Activated CD8-positive, alpha-beta T cell treated with anti-CD3 and anti-CD28 coated beads, Interleukin-2, amount 10 ng/mL, durations not matched to agents 7 days and 5 days (primary cell): ENCODE results near the gene CSTPP1. TPM values are rescaled to one million over a fixed set of nuclear protein-coding genes. Genes with fewer than 3 reads are reported as not detected.

Experiments
- ATAC-seq: fragments of 150-1000 bp; cut with Tn5 transposase; one replicate; pipeline ENCODE4 v1.10.0; 2021; ENCODE audit warnings: moderate library complexity
- CTCF ChIA-PET: fragments of 350-600 bp; sonication (Branson Sonifier 250); formaldehyde crosslinking; loops from one replicate; lab custom pipeline; 2021; ENCODE audit warnings: antibody characterized with exemption; lab: Charles Lee
- POLR2A ChIA-PET: fragments of 350-600 bp; sonication (Branson Sonifier 250); formaldehyde crosslinking; loops from one replicate; lab custom pipeline; 2021; ENCODE audit warnings: antibody characterized with exemption; lab: Charles Lee
- DNase-seq: peaks from one replicate; pipeline ENCODE4 v3.0.0-alpha.2; 2020
- H3K27ac Mint-ChIP-seq: one replicate; pipeline ENCODE4 v1.8.0; 2021; ENCODE audit warnings: mild to moderate bottlenecking, mixed read lengths
- H3K27me3 Mint-ChIP-seq: one replicate; pipeline ENCODE4 v1.8.0; 2021; ENCODE audit warnings: low read depth, mixed read lengths
- H3K36me3 Mint-ChIP-seq: one replicate; pipeline ENCODE4 v1.8.0; 2021; ENCODE audit warnings: low read depth, mixed read lengths
- H3K4me1 Mint-ChIP-seq: one replicate; pipeline ENCODE4 v1.8.0; 2021; ENCODE audit warnings: low read depth, mixed read lengths
- H3K4me3 Mint-ChIP-seq: one replicate; pipeline ENCODE4 v1.8.0; 2021; ENCODE audit warnings: mild to moderate bottlenecking, mixed read lengths
- H3K9me3 Mint-ChIP-seq: one replicate; pipeline ENCODE4 v1.8.0; 2022; ENCODE audit warnings: mixed read lengths; ENCODE audit not compliant: insufficient read depth
- total RNA-seq, 2 experiments: library from RNA; stranded (reverse); gene quantifications; one replicate each; pipeline ENCODE4 v1.2.3, GENCODE V29; 2021

The CSTPP1 gene
- total RNA-seq, 2 experiments from 2014 or later, result 15.6 to 15.8 TPM

GRCh38 chr11:47127213-47127612, 190.7 kb downstream of the CSTPP1 start:
- Mint-ChIP-seq H3K27me3 (no peaks in the 10 kb centered on the region), H3K4me3 (no peak overlapping the region), H3K9me3 (no peaks in the 10 kb centered on the region), H3K36me3 (no peaks in the 10 kb centered on the region), H3K4me1 (no peaks in the 10 kb centered on the region), H3K27ac (no peak overlapping the region)
- POLR2A ChIA-PET, result no interaction called here
- CTCF ChIA-PET, result no interaction called here
- ATAC-seq (no peak), DNase-seq (no peak)

GRCh38 chr11:47130543-47130942, 194.0 kb downstream of the CSTPP1 start:
- Mint-ChIP-seq H3K36me3 (no peaks in the 10 kb centered on the region), H3K4me3 (no peak overlapping the region), H3K27me3 (no peaks in the 10 kb centered on the region), H3K27ac (no peak overlapping the region), H3K9me3 (no peaks in the 10 kb centered on the region), H3K4me1 (no peaks in the 10 kb centered on the region)
- ChIA-PET CTCF (interaction anchor here (2.4 kb wide), 1 partner anchor 22 kb away, joined by 11 read pairs; no protein-coding TSS in a partner anchor), POLR2A (no interaction called here)
- ATAC-seq (no peak), DNase-seq (no peak)

GRCh38 chr11:47131136-47131535, 194.6 kb downstream of the CSTPP1 start:
- Mint-ChIP-seq H3K4me3 (no peak overlapping the region), H3K9me3 (no peaks in the 10 kb centered on the region), H3K27ac (no peak overlapping the region), H3K36me3 (no peaks in the 10 kb centered on the region), H3K27me3 (no peaks in the 10 kb centered on the region), H3K4me1 (no peaks in the 10 kb centered on the region)
- POLR2A ChIA-PET, result no interaction called here
- no peak for DNase-seq
- CTCF ChIA-PET, result interaction anchor here (1.5 to 2.4 kb wide), 2 partner anchors 21 to 168 kb away, joined by 3 to 11 read pairs; no protein-coding TSS in a partner anchor
- ATAC-seq, result no peak

DNA sequence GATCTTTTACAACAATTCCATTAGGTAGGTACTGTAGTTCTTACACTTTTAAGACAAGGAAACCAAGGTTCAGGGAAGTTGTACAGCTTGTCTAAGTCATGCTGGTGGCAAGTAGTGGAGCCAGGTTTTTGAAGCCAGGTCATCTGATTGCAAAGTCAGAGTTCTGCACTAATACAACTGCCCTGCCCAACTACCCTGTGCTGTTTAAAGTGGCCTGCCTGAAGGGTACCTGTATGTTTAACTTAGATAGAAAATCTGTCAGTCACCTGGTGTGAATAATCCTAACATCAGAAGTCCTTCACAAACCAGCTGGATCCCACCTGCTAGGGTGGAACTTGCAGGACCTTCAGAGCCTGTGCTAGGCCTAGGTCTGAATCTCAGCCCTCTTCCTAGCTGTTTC, 195.9 kb downstream of the CSTPP1 start:
- ChIA-PET POLR2A (no interaction called here), CTCF (interaction anchor here (1.5 to 2.4 kb wide), 2 partner anchors 20 to 170 kb away, joined by 3 to 11 read pairs; no protein-coding TSS in a partner anchor)
- Mint-ChIP-seq H3K4me1 (no peaks in the 10 kb centered on the region), H3K9me3 (no peaks in the 10 kb centered on the region), H3K4me3 (no peak overlapping the region), H3K27me3 (no peaks in the 10 kb centered on the region), H3K27ac (no peak overlapping the region), H3K36me3 (no peaks in the 10 kb centered on the region)
- ATAC-seq, result no peak
- DNase-seq, result no peak

GRCh38 chr11:47132981-47133380, 196.4 kb downstream of the CSTPP1 start:
- H3K4me3 Mint-ChIP-seq, result no peak overlapping the region
- no peaks in the 10 kb centered on the region for H3K4me1 Mint-ChIP-seq
- ATAC-seq, result no peak
- ChIA-PET POLR2A (no interaction called here), CTCF (interaction anchor here (2.4 kb wide), 1 partner anchor 19 kb away, joined by 11 read pairs; no protein-coding TSS in a partner anchor)
- H3K36me3 Mint-ChIP-seq, result peaks cover 2% of the 10 kb centered on the region
- H3K27ac Mint-ChIP-seq, result no peak overlapping the region
- no peak for DNase-seq
- H3K9me3 Mint-ChIP-seq, result no peaks in the 10 kb centered on the region
- H3K27me3 Mint-ChIP-seq, result no peaks in the 10 kb centered on the region

- peaks cover 5% of the 10 kb centered on the region for H3K4me1 Mint-ChIP-seq
- peaks cover 2% of the 10 kb centered on the region for H3K36me3 Mint-ChIP-seq
- no peak overlapping the region for H3K4me3 Mint-ChIP-seq
- ChIA-PET POLR2A (no interaction called here), CTCF (no interaction called here)
- H3K27me3 Mint-ChIP-seq, result no peaks in the 10 kb centered on the region
- DNase-seq, result no peak
- ATAC-seq, result no peak
- no peak overlapping the region for H3K27ac Mint-ChIP-seq
- no peaks in the 10 kb centered on the region for H3K9me3 Mint-ChIP-seq
These were observed 199.8 kb downstream of the CSTPP1 start for GRCh38 chr11:47136327-47136726.

DNA sequence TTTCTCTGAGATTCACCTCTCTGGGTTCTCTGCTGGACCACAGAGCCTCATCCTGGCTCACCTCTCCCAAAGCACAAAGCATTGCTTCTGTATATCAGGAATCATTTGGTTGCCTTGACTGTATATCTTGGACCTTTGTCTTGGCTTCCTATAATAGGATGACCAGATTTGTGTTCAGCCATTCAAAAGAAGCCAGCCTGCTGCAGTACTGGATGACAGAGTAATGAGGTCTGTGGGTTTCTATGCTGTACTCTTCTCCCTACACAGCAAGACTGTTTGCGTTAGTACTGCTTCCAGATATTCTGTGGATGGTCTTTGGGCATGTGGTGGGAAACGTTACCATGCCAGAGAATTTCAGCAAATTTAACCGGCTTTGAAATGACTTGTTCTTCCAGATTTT, 200.4 kb downstream of the CSTPP1 start:
- H3K36me3 Mint-ChIP-seq, result peaks cover 2% of the 10 kb centered on the region
- POLR2A ChIA-PET, result no interaction called here

GRCh38 chr11:47137476-47137875, 200.9 kb downstream of the CSTPP1 start:
- Mint-ChIP-seq H3K4me1 (peaks cover 5% of the 10 kb centered on the region), H3K27me3 (no peaks in the 10 kb centered on the region), H3K9me3 (no peaks in the 10 kb centered on the region), H3K4me3 (no peak overlapping the region), H3K27ac (no peak overlapping the region), H3K36me3 (peaks cover 2% of the 10 kb centered on the region)
- POLR2A ChIA-PET, result interaction anchor here (0.6 kb wide), 1 partner anchor 208 kb away, joined by 3 read pairs; no protein-coding TSS in a partner anchor
- ATAC-seq (no peak), DNase-seq (no peak)
- CTCF ChIA-PET, result no interaction called here

More for the DNA sequence above, 200.4 kb downstream of the CSTPP1 start:
- no peaks in the 10 kb centered on the region for H3K9me3 Mint-ChIP-seq
- DNase-seq (no peak), ATAC-seq (no peak)
- H3K27me3 Mint-ChIP-seq, result no peaks in the 10 kb centered on the region
- peaks cover 5% of the 10 kb centered on the region for H3K4me1 Mint-ChIP-seq
- no peak overlapping the region for H3K4me3 Mint-ChIP-seq
- CTCF ChIA-PET, result no interaction called here
- H3K27ac Mint-ChIP-seq, result no peak overlapping the region

GRCh38 chr11:47139878-47140277, 203.3 kb downstream of the CSTPP1 start:
- H3K9me3 Mint-ChIP-seq, result no peaks in the 10 kb centered on the region
- peaks cover 5% of the 10 kb centered on the region for H3K4me1 Mint-ChIP-seq
- no peak overlapping the region for H3K4me3 Mint-ChIP-seq
- DNase-seq (no peak), ATAC-seq (no peak)
- ChIA-PET POLR2A (no interaction called here), CTCF (interaction anchor here (0.8 to 2.5 kb wide), 4 partner anchors 10 to 46 kb away, joined by 3 to 11 read pairs (median 3); no protein-coding TSS in a partner anchor)
- H3K27me3 Mint-ChIP-seq, result no peaks in the 10 kb centered on the region
- H3K27ac Mint-ChIP-seq, result no peak overlapping the region
- H3K36me3 Mint-ChIP-seq, result peaks cover 2% of the 10 kb centered on the region

DNA sequence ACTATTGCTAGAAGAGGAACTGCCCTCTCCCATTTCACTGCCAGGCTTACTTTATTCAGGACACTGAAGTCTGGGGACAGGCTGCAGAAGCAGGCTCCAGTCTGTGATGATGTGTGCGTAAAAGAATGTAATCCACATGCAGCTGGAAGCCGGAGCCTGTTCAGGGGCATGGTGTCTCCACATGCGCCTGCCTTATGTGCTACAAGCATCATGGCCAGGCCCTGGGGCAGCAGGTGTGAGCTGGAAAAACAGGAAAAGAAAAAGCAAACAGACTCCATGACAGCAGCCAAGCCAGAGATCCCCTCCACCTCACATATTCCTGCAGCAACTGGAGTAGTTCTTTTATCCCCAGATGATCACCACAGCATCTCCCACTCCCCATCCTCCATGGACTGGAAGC, 206.8 kb downstream of the CSTPP1 start:
- ATAC-seq (no peak), DNase-seq (no peak)
- ChIA-PET CTCF (interaction anchor here (0.7 to 1.6 kb wide), 2 partner anchors 8 to 116 kb away, joined by 3 read pairs; no protein-coding TSS in a partner anchor), POLR2A (no interaction called here)
- Mint-ChIP-seq H3K9me3 (no peaks in the 10 kb centered on the region), H3K4me1 (peaks cover 5% of the 10 kb centered on the region), H3K36me3 (no peaks in the 10 kb centered on the region), H3K27ac (no peak overlapping the region), H3K27me3 (no peaks in the 10 kb centered on the region), H3K4me3 (no peak overlapping the region)

GRCh38 chr11:47144541-47144940, 208.0 kb downstream of the CSTPP1 start:
- ChIA-PET CTCF (no interaction called here), POLR2A (no interaction called here)
- Mint-ChIP-seq H3K27me3 (no peaks in the 10 kb centered on the region), H3K4me1 (no peaks in the 10 kb centered on the region), H3K9me3 (no peaks in the 10 kb centered on the region), H3K27ac (no peak overlapping the region), H3K4me3 (no peak overlapping the region), H3K36me3 (no peaks in the 10 kb centered on the region)
- no peak for ATAC-seq
- DNase-seq, result no peak

GRCh38 chr11:47147250-47147649, 210.7 kb downstream of the CSTPP1 start:
- ATAC-seq (no peak), DNase-seq (no peak)
- Mint-ChIP-seq H3K36me3 (no peaks in the 10 kb centered on the region), H3K9me3 (no peaks in the 10 kb centered on the region), H3K27me3 (no peaks in the 10 kb centered on the region), H3K4me1 (no peaks in the 10 kb centered on the region), H3K4me3 (no peak overlapping the region), H3K27ac (no peak overlapping the region)
- ChIA-PET POLR2A (no interaction called here), CTCF (interaction anchor here (0.9 to 2.6 kb wide), 3 partner anchors 7 to 227 kb away, joined by 3 to 12 read pairs (median 4); no protein-coding TSS in a partner anchor)
